Tibial nerve (tissue), 4 donors: ENCODE results near the gene EXOC3.

Source experiments
- CTCF ChIP-seq, 5 experiments: fragments of 200-600 bp in 3 of 5; fragments of 450-650 bp in 2 of 5; sonication (generic) in 3 of 5; IDR thresholded peaks; one replicate each; pipeline ENCODE4 v1.5.1; 2016 to 2019; ENCODE audit warnings: antibody characterized with exemption in 5 of 5, mild to moderate bottlenecking in 3 of 5, moderate library complexity in 2 of 5
- EP300 ChIP-seq, 2 donors: sonication (generic); formaldehyde crosslinking; IDR thresholded peaks; one replicate each; pipeline ENCODE4 v1.6.1; 2017; ENCODE audit warnings: antibody characterized with exemption in 2 of 2, mild to moderate bottlenecking in 1 of 2
- POLR2A ChIP-seq, 2 donors: fragments of 450-650 bp; IDR thresholded peaks; one replicate each; pipeline ENCODE4 v1.6.1; 2017; ENCODE audit warnings: antibody characterized with exemption in 2 of 2, mild to moderate bottlenecking in 2 of 2, moderate library complexity in 2 of 2

DNA sequence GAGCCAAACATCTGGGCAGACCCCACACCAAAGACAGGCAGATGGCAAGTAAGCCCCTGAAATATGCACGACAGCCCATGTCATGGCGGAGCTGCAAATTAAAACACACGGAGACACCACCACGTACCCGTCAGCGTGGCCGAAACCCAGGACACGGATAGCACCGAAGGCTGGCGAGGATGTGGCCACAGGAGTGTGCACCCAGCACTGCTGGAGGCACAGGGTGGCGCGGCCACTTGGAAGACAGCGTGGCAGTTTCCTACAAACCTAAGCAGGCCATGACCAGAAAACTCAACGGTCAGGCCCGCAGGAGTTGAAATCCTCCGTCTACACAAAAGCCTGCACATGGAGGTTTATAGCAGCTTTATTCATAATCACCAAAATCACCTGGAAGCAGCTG, 68.5 kb downstream of the EXOC3 start:
- TF ChIP-seq CTCF (IDR thresholded peaks at IDR 0.05) (no peak), POLR2A (IDR thresholded peaks at IDR 0.05) (no peak), EP300 (IDR thresholded peaks at IDR 0.05) (no peak)
